GM21528 (cell line): ENCODE data around the gene SYNJ1.
"Not testable (repeated sequence)": the region's sequence is repeated elsewhere in the genome, so short reads cannot be mapped to it uniquely, and the experiment has no call there.

Experiments
- ATAC-seq: cut with Tn5 transposase; IDR thresholded peaks from one replicate; pipeline ENCODE4 v1.9.1; 2021; ENCODE audit warnings: mild to moderate bottlenecking, moderate library complexity; ENCODE audit not compliant: unreplicated experiment, low FRiP score

Gene SYNJ1, protein sequence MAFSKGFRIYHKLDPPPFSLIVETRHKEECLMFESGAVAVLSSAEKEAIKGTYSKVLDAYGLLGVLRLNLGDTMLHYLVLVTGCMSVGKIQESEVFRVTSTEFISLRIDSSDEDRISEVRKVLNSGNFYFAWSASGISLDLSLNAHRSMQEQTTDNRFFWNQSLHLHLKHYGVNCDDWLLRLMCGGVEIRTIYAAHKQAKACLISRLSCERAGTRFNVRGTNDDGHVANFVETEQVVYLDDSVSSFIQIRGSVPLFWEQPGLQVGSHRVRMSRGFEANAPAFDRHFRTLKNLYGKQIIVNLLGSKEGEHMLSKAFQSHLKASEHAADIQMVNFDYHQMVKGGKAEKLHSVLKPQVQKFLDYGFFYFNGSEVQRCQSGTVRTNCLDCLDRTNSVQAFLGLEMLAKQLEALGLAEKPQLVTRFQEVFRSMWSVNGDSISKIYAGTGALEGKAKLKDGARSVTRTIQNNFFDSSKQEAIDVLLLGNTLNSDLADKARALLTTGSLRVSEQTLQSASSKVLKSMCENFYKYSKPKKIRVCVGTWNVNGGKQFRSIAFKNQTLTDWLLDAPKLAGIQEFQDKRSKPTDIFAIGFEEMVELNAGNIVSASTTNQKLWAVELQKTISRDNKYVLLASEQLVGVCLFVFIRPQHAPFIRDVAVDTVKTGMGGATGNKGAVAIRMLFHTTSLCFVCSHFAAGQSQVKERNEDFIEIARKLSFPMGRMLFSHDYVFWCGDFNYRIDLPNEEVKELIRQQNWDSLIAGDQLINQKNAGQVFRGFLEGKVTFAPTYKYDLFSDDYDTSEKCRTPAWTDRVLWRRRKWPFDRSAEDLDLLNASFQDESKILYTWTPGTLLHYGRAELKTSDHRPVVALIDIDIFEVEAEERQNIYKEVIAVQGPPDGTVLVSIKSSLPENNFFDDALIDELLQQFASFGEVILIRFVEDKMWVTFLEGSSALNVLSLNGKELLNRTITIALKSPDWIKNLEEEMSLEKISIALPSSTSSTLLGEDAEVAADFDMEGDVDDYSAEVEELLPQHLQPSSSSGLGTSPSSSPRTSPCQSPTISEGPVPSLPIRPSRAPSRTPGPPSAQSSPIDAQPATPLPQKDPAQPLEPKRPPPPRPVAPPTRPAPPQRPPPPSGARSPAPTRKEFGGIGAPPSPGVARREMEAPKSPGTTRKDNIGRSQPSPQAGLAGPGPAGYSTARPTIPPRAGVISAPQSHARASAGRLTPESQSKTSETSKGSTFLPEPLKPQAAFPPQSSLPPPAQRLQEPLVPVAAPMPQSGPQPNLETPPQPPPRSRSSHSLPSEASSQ (N-terminal part only)

DNA sequence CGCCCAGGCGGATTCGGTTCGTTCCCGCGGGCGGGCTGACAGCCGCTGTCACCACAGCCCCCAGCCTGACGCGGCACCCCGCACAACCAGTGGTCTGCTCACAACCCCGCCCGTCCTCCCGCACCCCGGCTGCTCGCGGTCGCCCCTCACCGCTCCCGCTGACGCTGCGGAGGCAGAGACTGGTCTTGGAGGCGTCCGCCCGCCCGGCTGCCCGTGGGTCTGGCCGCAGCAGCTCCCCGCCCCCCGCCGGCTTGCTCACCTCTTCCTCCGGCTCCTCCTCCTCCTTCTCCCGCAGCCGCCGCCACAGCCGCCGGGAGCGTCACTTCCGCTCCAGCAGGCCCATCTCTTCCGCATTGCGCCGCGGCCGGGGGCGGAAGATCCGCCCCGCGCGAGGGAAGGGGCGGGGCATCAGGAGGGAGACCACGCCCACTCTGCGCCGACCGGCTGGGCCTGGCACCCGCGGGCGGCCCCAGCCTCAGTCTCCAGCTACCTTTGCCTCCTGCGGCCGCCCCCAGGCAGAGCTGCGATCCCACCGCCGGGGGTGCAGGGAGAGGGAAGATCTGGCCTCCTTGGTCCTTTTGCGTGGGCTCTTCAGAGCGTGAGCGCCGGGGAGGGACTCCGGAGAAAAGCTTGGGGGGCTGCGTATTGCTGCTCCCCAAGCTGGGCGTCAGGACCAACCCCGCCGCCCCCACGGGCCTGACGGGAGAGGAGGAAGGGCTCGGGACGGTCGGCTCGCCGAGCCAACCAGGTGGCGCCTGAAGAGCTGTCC lies at the start of gene SYNJ1:
TSS of gene SYNJ1 (minus strand) at position 327 of the 769 bp plus-strand sequence. CDS start 1,118 bp downstream, outside the sequence.
- ATAC-seq: peak; percentile 93

- no peak for ATAC-seq
Measured at GRCh38 chr21:32777269-32777668, 49.5 kb upstream of the SYNJ1 start.

DNA sequence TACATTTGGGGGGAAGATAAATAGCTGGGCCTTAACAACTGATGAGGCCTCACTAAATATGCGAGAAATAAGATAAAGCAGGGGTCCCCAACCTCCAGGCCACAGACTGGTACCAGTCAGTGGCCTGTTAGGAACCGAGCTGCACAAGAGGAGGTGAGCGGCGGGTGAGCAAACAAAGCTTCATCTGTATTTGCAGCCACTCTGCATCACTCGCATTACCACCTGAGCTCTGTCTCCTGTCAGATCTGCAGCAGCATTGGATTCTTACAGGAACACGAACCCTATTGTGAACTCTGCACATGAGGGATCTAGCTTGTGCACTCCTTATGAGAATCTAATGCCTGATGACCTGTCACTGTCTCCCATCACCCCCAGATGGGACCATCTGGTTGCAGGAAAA lies 48.9 kb upstream of the SYNJ1 start:
- ATAC-seq: no peak

GRCh38 chr21:32773048-32773344 lies 45.2 kb upstream of the SYNJ1 start:
- ATAC-seq: not testable (repeated sequence)

GRCh38 chr21:32772281-32773047 lies 44.7 kb upstream of the SYNJ1 start:
- ATAC-seq: no peak

DNA sequence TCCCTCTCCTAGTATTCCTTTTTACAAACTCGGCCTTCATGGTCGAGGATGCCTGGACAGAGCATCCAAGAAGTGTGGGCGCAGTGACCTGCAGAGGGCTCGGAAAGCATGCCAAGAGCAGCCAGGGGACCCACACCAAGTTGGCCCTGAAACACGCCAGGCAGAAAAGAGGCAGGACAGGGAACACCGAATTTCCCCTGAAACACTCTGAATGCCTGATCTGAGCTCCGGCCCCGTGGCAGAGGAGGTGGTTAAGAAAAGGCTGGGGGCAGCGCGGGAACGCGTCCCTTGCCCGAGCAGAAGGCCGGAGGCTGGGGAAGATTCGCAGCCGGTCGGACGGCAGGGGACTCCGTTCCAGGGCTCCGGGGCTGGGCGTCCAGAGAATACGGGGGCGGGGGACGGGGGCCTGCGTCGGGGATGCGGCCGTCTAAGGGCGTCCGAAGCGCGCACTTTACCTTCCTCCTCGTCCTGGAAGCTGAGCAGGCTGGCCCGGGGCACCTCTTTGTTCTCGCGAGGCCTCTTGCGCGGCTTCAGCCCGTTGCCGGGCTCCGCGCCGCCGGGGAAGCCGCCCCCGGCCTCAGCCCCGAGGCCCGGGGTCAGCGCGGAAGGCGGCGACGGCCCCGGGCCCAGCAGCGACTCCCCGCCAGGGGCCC lies 43.2 kb upstream of the SYNJ1 start:
- peak; percentile 51 for ATAC-seq

GRCh38 chr21:32768530-32768929 lies 40.7 kb upstream of the SYNJ1 start:
- ATAC-seq: no peak

DNA sequence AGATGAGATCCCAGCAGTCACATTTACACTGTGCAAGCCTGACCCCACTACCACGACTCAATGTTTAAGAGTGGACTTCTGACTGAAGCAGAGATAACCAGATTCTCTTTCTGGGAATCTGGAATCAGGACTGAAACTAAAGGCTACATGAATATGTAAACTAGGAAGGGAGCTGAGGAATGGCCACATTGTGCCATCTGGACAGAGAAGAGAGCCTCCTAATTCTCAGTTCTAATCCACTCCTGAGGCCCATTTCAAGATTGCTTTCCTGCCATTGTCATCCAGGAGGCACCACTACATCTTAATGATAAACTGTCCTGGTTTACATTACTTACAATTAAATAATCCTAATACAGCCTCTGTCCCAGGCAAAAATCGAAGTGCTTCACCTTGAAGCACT lies 37.2 kb upstream of the SYNJ1 start:
- ATAC-seq: no peak

DNA sequence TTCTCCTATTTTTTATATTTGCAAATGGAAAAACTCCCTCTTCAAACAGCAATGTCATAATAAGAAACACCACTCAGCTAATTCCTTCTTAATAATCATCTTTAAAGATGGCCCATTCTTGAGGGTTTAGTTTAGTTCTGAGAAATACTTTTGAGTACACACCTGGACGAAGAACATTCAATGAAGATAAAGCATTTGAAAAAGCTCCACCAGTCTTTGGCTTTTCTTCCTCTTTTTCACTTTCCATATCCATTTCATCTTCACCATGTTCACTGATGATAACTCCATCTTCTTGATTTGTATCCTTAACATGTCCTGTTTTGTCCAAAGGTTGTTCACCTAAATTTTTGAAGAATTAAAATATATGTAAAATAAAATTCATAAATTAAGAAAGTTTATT lies 36.4 kb upstream of the SYNJ1 start:
- no peak for ATAC-seq

DNA sequence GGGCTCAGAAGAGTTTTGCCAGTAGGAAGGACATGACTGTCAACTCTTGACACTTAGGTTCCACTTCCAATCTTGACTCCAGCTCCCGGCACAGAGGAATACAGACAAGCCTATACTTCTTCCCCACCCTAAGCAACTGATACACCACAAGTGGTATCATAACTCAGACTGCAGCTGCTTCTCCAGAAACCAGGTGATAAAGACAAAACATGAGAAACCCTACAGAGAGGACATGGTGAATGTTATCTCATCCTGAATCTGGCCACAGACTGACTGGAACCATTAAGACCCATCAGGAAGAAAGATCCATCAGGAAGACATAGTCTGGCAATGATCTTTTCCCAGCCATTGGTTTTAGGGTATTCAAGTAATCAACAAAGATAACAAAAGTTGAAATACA lies 30.0 kb upstream of the SYNJ1 start:
- no peak for ATAC-seq

- no peak for ATAC-seq
Measured at GRCh38 chr21:32756096-32756495, 28.3 kb upstream of the SYNJ1 start.

DNA sequence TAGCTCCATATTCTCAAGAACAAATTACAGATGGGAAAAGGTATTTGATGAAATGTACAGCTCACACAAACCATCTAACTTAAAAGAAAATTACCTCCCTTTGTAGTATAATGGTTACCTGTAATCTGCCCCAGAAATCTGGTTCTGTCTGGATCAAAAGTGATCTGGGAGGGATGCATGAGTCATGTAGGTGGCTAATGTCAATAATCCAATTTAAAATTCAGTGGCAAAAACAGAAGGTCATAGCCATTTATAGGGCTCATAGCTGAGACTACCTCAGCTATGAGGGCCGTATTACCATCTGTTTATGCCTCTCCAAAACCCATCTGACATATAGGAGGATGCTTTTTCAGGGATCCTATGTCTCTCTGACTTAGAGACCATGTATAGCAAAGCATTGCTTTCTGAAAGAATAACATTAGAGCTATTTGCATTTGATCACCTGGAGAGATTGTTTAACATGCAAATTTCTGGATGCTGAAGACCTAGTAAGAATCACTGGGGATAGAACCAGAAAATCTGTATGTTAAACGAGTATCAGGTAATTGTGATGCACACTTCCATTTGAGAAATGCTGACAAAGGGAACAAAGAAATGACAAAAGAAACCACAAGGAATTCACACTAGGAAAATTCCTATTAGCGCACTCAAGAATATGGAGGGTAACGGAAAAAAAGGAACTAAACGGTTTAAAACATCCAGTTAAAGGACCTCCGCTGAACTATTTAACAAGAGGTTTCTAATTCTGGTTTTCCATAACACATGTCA lies 26.2 kb upstream of the SYNJ1 start:
- no peak for ATAC-seq

DNA sequence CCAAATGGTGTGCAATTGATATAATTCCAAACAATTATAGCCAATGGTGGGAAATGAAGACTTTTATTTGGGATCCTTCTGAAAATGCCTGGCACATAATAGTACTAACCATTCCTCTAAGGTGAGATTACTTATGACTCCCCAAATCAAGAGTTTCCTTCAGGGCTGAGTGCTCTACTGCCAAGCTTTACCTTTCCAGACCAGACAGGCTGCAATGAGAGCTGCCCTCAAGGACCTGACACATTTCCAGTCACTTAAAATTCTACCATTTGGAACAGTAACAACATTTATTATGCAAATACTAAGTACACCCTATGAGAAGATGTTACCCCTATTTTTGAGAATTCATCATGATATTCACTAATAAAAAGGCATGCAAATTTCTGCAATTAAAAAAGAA lies 22.6 kb upstream of the SYNJ1 start:
- ATAC-seq: no peak

GRCh38 chr21:32749662-32750061 lies 21.8 kb upstream of the SYNJ1 start:
- no peak for ATAC-seq

- ATAC-seq: no peak
Measured at GRCh38 chr21:32748529-32748928, 20.7 kb upstream of the SYNJ1 start.

- no peak for ATAC-seq
Measured at GRCh38 chr21:32747396-32747795, 19.6 kb upstream of the SYNJ1 start.

GRCh38 chr21:32746711-32747110 lies 18.9 kb upstream of the SYNJ1 start:
- not testable (repeated sequence) for ATAC-seq

GRCh38 chr21:32742396-32742795 lies 14.6 kb upstream of the SYNJ1 start:
- no peak for ATAC-seq
